SK-N-SH treated with all-trans-retinoic acid at 6 μM for 48 hours (cell line): Measurements from ENCODE around the gene AQP12A.

Source experiments
- ARNTL ChIP-seq: fragments of 450-650 bp; formaldehyde crosslinking; IDR thresholded peaks from 2 replicates; pipeline ENCODE4 v1.5.0; 2020; ENCODE audit warnings: low read depth, mild to moderate bottlenecking, moderate library complexity, borderline replicate concordance
- ISL1 ChIP-seq: fragments of 250-450 bp; sonication (Bioruptor Pico); IDR thresholded peaks from 2 replicates; pipeline ENCODE4 v2.1.2; 2022; ENCODE audit warnings: mild to moderate bottlenecking, moderate library complexity
- POU6F1 ChIP-seq: fragments of 250-450 bp; sonication (Bioruptor Pico); IDR thresholded peaks from 2 replicates; pipeline ENCODE4 v1.8.0; 2021; ENCODE audit warnings: low read depth, mild to moderate bottlenecking, moderate library complexity, borderline replicate concordance
- RARB ChIP-seq: fragments of 250-450 bp; sonication (Bioruptor Pico); IDR thresholded peaks from 2 replicates; pipeline ENCODE4 v1.8.0; 2021; ENCODE audit warnings: mild to moderate bottlenecking, moderate library complexity
- SNAI2 ChIP-seq: fragments of 250-450 bp; sonication (Bioruptor Pico); IDR thresholded peaks from 2 replicates; pipeline ENCODE4 v1.5.0; 2020; ENCODE audit warnings: mild to moderate bottlenecking, moderate library complexity
- TSHZ2 ChIP-seq: fragments of 250-450 bp; sonication (Bioruptor Pico); IDR thresholded peaks from 2 replicates; pipeline ENCODE4 v1.5.0; 2020; ENCODE audit warnings: mild to moderate bottlenecking, moderate library complexity

- TF ChIP-seq ISL1 (CRISPR knock-in tag): no peak
- TF ChIP-seq ARNTL: no peak
- TF ChIP-seq RARB (CRISPR knock-in tag): no peak
- no peak for TF ChIP-seq TSHZ2 (CRISPR knock-in tag)
- no peak for TF ChIP-seq SNAI2 (CRISPR knock-in tag)
- TF ChIP-seq POU6F1 (CRISPR knock-in tag): no peak
Observed at GRCh38 chr2:240707821-240708220, 16.2 kb downstream of the AQP12A start.
